ENCODE results near the gene BAHD1.

- TF ChIP-seq CTCF (IDR thresholded peaks at IDR 0.05) (no peak), EZH2 (IDR thresholded peaks at IDR 0.05; ENCODE audit: borderline replicate concordance, insufficient read depth, low read depth, low read length, poor library complexity, severe bottlenecking) (no peak)
Measured at GRCh38 chr15:40466426-40467260, 25.9 kb downstream of the BAHD1 start.

Measured in B cell (primary cell).